LNCAP (cell line): Measurements from ENCODE around the gene TBCD.

ENCODE experiments used
- TF ChIP-seq, protein P1 (sequence below): fragments of 450-650 bp; IDR thresholded peaks from 2 replicates; pipeline ENCODE4 v1.5.1; 2017; ENCODE audit warnings: mild to moderate bottlenecking

Gene TBCD

DNA sequence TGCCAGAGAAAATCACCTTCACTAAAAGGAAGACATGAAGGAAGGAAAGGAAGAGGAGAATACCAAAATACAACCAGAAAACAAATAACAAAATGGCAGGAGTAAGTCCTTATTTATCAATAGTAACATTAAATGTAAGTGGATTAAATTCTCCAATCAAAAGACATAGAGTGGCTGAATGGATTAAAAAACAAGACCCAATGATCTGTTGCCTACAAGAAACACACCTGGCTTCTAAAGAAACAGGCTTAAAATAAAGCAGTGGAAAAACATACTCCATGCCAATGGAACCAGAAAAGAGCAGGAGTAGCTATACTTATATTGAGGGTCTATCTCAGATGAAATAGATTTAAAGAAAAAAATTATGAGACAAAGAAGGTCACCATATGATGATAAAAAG, 241.1 kb downstream of the TBCD start:
- TF ChIP-seq, protein P1, sequence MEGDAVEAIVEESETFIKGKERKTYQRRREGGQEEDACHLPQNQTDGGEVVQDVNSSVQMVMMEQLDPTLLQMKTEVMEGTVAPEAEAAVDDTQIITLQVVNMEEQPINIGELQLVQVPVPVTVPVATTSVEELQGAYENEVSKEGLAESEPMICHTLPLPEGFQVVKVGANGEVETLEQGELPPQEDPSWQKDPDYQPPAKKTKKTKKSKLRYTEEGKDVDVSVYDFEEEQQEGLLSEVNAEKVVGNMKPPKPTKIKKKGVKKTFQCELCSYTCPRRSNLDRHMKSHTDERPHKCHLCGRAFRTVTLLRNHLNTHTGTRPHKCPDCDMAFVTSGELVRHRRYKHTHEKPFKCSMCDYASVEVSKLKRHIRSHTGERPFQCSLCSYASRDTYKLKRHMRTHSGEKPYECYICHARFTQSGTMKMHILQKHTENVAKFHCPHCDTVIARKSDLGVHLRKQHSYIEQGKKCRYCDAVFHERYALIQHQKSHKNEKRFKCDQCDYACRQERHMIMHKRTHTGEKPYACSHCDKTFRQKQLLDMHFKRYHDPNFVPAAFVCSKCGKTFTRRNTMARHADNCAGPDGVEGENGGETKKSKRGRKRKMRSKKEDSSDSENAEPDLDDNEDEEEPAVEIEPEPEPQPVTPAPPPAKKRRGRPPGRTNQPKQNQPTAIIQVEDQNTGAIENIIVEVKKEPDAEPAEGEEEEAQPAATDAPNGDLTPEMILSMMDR, result no peak
